ENCODE measurements around the gene SCEL.

- no peak for TF ChIP-seq POLR2A (IDR thresholded peaks at IDR 0.05; ENCODE audit: low read length)
- no peak for TF ChIP-seq GATA1 (IDR thresholded peaks at IDR 0.05; ENCODE audit: low read depth, low read length)
These were observed 102.1 kb downstream of the SCEL start for GRCh38 chr13:77637588-77637987.
